A204.1 (cell line): Measurements from ENCODE around the gene ZNF644.

Experiments
- FAIRE-seq: peaks from 2 replicates; lab custom pipeline; 2012; peaks lifted over from hg19 to GRCh38; lab: Jason Lieb, UNC

Gene ZNF644

GRCh38 chr1:91020967-91021685 lies 709 bp downstream of the ZNF644 start:
- FAIRE-seq: no peak

GRCh38 chr1:91020486-91020885 lies 1.3 kb downstream of the ZNF644 start:
- FAIRE-seq: no peak

DNA sequence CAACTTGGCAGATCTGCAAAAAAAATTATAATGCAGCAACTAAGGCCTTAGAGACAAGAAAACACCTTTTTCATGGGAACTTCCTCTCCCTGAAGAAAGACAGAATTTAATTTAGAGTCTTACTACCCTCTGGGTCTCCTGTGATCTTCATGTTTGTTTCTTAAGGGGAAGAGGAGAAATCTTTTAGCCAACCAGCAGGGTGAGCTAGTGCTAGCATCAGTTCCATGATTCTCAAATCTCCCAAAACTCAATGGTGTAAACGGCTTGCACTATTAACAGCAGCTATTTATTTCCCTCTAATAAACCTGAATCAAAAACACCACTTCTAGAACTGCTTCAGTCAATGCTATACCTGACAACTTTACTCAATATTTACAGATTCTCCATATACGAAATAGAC lies 3.8 kb downstream of the ZNF644 start:
- peak; percentile 47 for FAIRE-seq

DNA sequence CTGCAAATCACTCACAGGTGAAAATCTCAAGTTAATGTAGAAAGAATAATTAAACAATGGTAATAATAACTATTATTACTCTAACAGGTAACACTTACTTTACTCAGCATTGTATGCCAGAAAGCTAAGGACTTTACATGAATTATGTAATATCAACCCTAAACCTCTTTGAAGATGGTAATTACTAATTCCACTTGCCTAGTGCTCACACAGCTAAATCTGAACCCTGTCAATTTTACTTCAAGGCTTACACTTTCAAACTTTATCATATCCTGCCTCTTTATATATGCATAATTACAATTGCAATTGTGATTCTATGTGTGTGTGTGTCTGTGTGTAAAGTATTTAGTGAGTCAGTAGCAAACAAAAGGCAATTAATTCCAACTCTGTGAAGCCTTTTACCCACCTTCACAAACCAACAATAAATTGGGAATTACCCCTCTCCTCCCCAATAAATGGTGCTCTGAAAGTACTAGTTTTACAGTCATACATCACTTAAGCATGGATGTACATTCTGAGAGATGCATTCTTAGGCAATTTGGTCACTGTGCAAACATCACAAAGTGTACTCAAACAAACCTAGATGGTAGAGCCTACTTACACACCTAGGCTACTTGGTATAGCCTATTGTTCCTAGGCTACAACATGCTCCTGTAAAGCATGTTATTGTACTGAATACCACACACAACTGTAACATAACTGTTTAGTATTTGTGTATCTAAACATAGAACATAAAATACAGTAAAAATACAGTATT lies 5.9 kb downstream of the ZNF644 start:
- FAIRE-seq: no peak

DNA sequence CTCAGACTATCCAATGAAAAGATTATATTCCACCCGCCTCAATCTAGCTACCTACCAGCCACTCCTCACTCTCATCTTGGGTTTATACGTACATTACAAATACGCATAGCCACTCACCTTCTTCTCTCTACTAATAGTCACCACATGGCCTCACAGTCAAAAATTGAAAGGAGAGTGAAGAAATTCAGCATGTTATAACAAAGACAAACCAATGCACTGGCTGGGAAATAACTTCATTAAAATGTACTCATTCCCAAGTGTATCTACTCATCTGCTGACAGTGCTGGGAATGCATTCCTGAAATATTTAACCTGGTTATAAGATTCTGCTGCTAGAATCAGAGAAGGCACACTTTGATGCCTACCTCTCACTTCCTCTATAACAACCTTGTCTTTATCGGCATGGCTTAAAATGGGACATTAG lies 6.5 kb downstream of the ZNF644 start:
- no peak for FAIRE-seq

GRCh38 chr1:91014475-91014874 lies 7.4 kb downstream of the ZNF644 start:
- no peak for FAIRE-seq

GRCh38 chr1:91013302-91013701 lies 8.5 kb downstream of the ZNF644 start:
- no peak for FAIRE-seq

DNA sequence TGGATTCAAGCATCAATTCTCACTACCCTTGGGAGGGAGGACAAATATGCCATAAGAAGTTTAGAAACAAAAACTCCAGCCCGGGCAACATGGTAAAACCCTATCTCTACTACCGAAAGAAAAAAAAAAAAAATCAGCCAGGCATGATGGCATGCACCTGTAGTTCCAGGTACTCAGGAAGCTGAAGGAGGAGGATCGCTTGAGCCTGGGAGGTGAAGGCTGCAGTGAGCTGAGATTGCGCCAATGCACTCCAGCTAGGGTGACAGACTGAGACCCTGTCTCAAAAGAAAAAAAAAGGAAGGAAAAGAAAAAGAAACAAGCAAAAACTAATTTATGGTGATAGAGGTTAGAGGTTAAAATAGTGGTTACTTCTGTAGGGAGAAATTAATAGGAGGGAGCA lies 9.6 kb downstream of the ZNF644 start:
- no peak for FAIRE-seq

DNA sequence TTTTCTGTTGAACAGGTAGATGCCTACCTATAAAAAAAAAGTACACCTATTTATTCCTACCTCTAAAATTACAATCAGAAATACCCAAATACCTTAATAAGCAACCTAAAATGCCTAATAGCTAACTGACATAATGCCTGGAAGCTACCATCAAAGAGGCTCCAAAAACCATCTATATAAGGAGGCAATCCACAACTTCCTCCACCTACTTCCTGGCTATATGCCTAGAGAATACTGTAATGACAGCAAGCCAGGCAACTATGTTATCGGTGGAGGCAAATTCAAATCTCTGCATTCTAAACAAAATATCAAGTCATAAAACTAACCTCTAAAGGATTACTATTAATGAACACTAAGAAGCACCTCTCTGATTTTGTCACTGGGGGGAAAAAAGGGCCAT lies 10.1 kb downstream of the ZNF644 start:
- no peak for FAIRE-seq

GRCh38 chr1:91007827-91008226 lies 14.0 kb downstream of the ZNF644 start:
- no peak for FAIRE-seq

DNA sequence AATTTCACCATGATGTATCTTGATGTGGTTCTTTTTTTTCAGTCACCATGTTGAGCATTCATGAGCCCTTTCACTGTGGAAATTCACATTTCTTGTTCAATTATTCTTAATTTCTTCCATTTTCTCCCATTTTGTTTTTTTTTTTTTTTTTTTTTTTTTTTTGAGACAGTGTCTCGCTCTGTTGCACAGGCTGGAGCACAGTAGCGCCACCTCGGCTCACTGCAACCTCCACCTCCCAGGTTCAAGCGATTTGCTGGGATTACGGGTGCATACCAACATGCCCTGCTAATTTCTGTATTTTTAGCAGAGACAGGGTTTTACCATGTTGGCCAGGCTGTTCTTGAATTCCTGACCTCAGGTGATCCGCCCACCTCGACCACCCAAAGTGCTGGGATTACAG lies 14.7 kb downstream of the ZNF644 start:
- no peak for FAIRE-seq

GRCh38 chr1:91006113-91006908 lies 15.5 kb downstream of the ZNF644 start:
- FAIRE-seq: no peak

GRCh38 chr1:91005285-91005684 lies 16.6 kb downstream of the ZNF644 start:
- peak; percentile 14 for FAIRE-seq

GRCh38 chr1:91004145-91004544 lies 17.7 kb downstream of the ZNF644 start:
- no peak for FAIRE-seq

DNA sequence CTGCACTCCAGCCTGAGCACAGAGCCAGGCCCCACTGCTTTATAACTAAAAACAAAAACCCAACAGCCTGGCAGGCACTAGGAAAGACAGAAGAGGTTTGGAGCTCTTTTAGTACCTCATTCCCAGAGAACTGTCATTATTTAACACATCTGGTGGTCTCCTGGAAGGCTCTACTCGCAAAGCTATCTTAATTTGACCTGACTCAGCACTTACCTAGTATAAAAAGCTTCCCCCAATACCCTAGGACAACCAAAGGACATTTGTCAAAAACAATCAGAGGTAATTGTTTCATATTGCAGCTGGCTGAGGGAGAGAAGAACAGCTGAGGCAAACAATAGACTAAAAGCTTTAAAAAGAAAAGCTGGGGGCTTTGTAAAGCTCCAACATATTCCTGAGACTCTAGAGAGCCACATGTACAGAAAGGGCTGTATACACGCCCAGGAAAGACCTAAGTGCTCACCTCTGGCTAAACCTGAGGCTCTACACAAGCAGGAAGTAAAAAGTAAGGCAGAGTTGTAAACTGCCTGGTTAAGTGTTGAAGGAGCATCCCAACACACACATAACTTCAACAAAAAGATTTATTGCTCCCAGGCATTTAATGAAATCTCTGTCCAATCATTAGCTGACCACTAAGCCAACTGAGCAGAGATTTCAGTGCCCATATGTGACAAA lies 25.0 kb downstream of the ZNF644 start:
- FAIRE-seq: no peak

- FAIRE-seq: no peak
Observed at GRCh38 chr1:90995311-90995894, 26.4 kb downstream of the ZNF644 start.

DNA sequence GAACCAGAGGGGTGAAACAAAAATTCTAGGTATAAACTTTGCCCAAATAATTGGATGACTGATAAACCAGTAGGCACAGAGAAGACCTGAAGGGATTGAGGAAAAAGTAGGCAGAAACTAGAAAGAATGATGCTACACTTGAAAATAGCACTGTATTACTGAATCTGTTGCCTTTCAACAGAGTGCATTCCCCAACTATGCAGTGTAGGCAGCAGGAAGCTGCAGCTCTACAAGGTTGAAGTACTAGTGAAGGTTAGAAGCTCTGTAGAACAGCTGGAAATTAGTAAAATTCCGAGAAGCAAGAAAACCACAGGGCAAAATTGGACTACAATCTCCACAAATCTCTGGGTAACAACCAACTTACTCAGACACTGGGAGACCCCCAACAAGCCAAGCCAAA lies 27.4 kb downstream of the ZNF644 start:
- FAIRE-seq: no peak

GRCh38 chr1:90993245-90993644 lies 28.6 kb downstream of the ZNF644 start:
- FAIRE-seq: no peak

GRCh38 chr1:90990779-90991178 lies 31.1 kb downstream of the ZNF644 start:
- FAIRE-seq: no peak

DNA sequence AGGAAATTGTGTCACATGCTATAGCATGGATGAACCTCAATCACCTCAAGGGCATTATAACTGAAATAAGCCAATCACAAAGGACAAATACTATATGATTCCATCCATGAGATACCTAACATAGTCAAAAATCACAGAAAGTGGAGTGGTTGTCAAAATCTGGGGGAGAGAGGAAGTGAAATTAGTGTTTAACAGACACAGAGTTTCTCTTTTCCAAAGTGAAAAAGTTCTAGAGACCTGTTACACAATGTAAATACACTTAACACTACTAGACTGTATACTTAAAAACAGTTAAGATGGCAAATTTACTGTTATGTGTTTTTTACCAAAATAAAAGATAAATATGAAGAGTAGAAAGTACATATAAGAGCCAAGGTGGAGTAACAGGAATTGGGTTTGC lies 31.8 kb downstream of the ZNF644 start:
- no peak for FAIRE-seq

- FAIRE-seq: no peak
Observed at GRCh38 chr1:90989302-90989701, 32.5 kb downstream of the ZNF644 start.

- FAIRE-seq: no peak
Observed at GRCh38 chr1:90987841-90988240, 34.0 kb downstream of the ZNF644 start.
